Right ventricle myocardium inferior (tissue), 1 donor: ENCODE data around the gene PRRG1. TPM values are rescaled to one million over a fixed set of nuclear protein-coding genes. Genes with fewer than 3 reads are reported as not detected.
"Not testable (repeated sequence)": the region's sequence is repeated elsewhere in the genome, so short reads cannot be mapped to it uniquely, and the experiment has no call there.

Experiments used
- ATAC-seq: fragments of 200-7000 bp; cut with Tn5 transposase; one replicate; pipeline ENCODE4 v1.9.1; 2020; ENCODE audit warnings: mild to moderate bottlenecking, moderate library complexity
- DNase-seq: peaks from one replicate; pipeline ENCODE4 v3.0.0; 2021; ENCODE audit errors: missing footprints
- intact Hi-C: fragments of 100-400 bp; cut with DNase I; formaldehyde crosslinking; loops from one replicate; pipeline ENCODE4 v1.11.0; 2022
- long read RNA-seq: library from polyadenylated mRNA; unstranded; transcript quantifications from one replicate; pipeline ENCODE4 v2.0.0, GENCODE V29; 2021
- total RNA-seq: library from RNA; stranded (reverse); fragmentation: NEBNext Ultra II Directional; extraction: Animal tissue kit (Norgen Biotek cat#: 25700); gene quantifications from one replicate; pipeline ENCODE4 v1.2.1, GENCODE V29; 2021
- donor health status: DM: no; HTN: yes; CAD: no; lungs with severe emphysema.

Gene PRRG1
- total RNA-seq = 15.9 TPM
- long read RNA-seq, full-length matches to known transcripts = 2 of 2 reads
- long read RNA-seq, partial matches to known transcripts = 0 of 2 reads
- long read RNA-seq, other reads (novel, unspliced or antisense) = 0 of 2 reads

- ATAC-seq (peak; percentile 96), DNase-seq (peak; percentile 79)
- intact Hi-C loops = no loop called here
These were observed at the start of gene PRRG1 for GRCh38 chrX:37349221-37350033. Gene PRRG1, plus strand, starts transcription at chrX:37349364. Its CDS starts 56,886 bp downstream, at chrX:37406250.

GRCh38 chrX:37302569-37302968 is 46.6 kb upstream of the PRRG1 start:
- ATAC-seq = no peak
- intact Hi-C loops = no loop called here
- DNase-seq = no peak

- DNase-seq, intact Hi-C loops, ATAC-seq: not testable (repeated sequence)
These were observed 43.9 kb upstream of the PRRG1 start for GRCh38 chrX:37305238-37305637.

GRCh38 chrX:37314531-37314930 is 34.6 kb upstream of the PRRG1 start:
- intact Hi-C loops = no loop called here
- ATAC-seq (no peak), DNase-seq (no peak)

GRCh38 chrX:37315511-37316248 is 33.5 kb upstream of the PRRG1 start:
- ATAC-seq (no peak), DNase-seq (no peak)
- intact Hi-C loops = no loop called here

- no peak for DNase-seq
- ATAC-seq = no peak
- intact Hi-C loops = no loop called here
These were observed 28.5 kb upstream of the PRRG1 start for GRCh38 chrX:37320541-37321203.

- intact Hi-C loops = no loop called here
- ATAC-seq (no peak), DNase-seq (no peak)
These were observed 18.5 kb upstream of the PRRG1 start for GRCh38 chrX:37330642-37331041.

GRCh38 chrX:37331546-37331945 is 17.6 kb upstream of the PRRG1 start:
- ATAC-seq = no peak
- DNase-seq = no peak
- intact Hi-C loops = no loop called here

- intact Hi-C loops = no loop called here
- DNase-seq (no peak), ATAC-seq (no peak)
These were observed 17.1 kb upstream of the PRRG1 start for GRCh38 chrX:37332055-37332454.

- intact Hi-C loops = no loop called here
- no peak for ATAC-seq
These were observed 16.0 kb upstream of the PRRG1 start for GRCh38 chrX:37332987-37333658.

GRCh38 chrX:37347420-37347819 is 1.7 kb upstream of the PRRG1 start:
- ATAC-seq (no peak), DNase-seq (no peak)
- intact Hi-C loops = no loop called here

More at GRCh38 chrX:37332987-37333658, 16.0 kb upstream of the PRRG1 start:
- DNase-seq = no peak

- ATAC-seq (peak; percentile 2), DNase-seq (no peak)
- intact Hi-C loops = no loop called here
These were observed 763 bp upstream of the PRRG1 start for GRCh38 chrX:37348231-37348970.

- intact Hi-C loops = no loop called here
These were observed 268 bp upstream of the PRRG1 start for GRCh38 chrX:37348971-37349220.

GRCh38 chrX:37350034-37350365 is 836 bp downstream of the PRRG1 start:
- intact Hi-C loops = no loop called here
- DNase-seq (no peak), ATAC-seq (peak; percentile 53)

More at GRCh38 chrX:37348971-37349220, 268 bp upstream of the PRRG1 start:
- no peak for ATAC-seq
- DNase-seq = no peak

- intact Hi-C loops = no loop called here
- ATAC-seq = no peak
- DNase-seq = no peak
These were observed 4.5 kb downstream of the PRRG1 start for GRCh38 chrX:37353646-37354045.

GRCh38 chrX:37357436-37357835 is 8.3 kb downstream of the PRRG1 start:
- ATAC-seq = no peak

GRCh38 chrX:37361596-37361995 is 12.4 kb downstream of the PRRG1 start:
- intact Hi-C loops = no loop called here
- ATAC-seq (no peak), DNase-seq (no peak)

More at GRCh38 chrX:37357436-37357835, 8.3 kb downstream of the PRRG1 start:
- intact Hi-C loops = no loop called here
- no peak for DNase-seq

GRCh38 chrX:37364666-37365065 is 15.5 kb downstream of the PRRG1 start:
- intact Hi-C loops = no loop called here
- DNase-seq = no peak
- ATAC-seq = no peak

GRCh38 chrX:37367946-37368345 is 18.8 kb downstream of the PRRG1 start:
- DNase-seq (no peak), ATAC-seq (no peak)
- intact Hi-C loops = no loop called here
